Testis (tissue), 2 donors: Measurements from ENCODE around the gene GPC1.

Experiments
- POLR2A ChIP-seq: fragments of 450-650 bp; IDR thresholded peaks from one replicate; pipeline ENCODE4 v1.6.1; 2017; ENCODE audit warnings: antibody characterized with exemption, mild to moderate bottlenecking, moderate library complexity
- TF ChIP-seq, protein P1 (sequence below), 3 experiments: fragments of 450-650 bp in 2 of 3; fragments of 200-600 bp in 1 of 3; sonication (generic) in 1 of 3; IDR thresholded peaks; one replicate each; pipeline ENCODE4 v1.5.1; 2016 to 2019; ENCODE audit warnings: antibody characterized with exemption in 3 of 3, mild to moderate bottlenecking in 2 of 3, moderate library complexity in 1 of 3

DNA sequence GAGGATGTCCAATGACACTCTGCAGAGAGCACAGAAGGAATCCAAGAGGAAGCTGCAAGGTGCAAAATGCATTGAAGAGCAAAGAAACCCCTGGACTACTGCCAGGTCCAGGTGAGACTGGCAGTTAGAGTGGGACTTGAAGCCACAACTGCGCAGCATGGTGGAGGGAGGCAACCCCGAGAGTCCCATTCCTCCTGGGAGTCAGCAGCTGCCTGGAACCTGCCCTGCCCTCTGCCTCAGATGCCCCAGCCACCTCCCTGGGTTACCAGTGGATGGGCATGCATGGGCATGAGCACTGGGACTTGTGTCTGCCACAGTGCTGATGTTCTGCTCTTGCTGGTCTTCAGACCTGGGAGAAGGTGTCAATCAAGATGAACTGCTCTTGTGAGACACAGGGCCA, 79.2 kb downstream of the GPC1 start:
- TF ChIP-seq, protein P1, sequence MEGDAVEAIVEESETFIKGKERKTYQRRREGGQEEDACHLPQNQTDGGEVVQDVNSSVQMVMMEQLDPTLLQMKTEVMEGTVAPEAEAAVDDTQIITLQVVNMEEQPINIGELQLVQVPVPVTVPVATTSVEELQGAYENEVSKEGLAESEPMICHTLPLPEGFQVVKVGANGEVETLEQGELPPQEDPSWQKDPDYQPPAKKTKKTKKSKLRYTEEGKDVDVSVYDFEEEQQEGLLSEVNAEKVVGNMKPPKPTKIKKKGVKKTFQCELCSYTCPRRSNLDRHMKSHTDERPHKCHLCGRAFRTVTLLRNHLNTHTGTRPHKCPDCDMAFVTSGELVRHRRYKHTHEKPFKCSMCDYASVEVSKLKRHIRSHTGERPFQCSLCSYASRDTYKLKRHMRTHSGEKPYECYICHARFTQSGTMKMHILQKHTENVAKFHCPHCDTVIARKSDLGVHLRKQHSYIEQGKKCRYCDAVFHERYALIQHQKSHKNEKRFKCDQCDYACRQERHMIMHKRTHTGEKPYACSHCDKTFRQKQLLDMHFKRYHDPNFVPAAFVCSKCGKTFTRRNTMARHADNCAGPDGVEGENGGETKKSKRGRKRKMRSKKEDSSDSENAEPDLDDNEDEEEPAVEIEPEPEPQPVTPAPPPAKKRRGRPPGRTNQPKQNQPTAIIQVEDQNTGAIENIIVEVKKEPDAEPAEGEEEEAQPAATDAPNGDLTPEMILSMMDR (IDR thresholded peaks at IDR 0.05) = no peak
- TF ChIP-seq POLR2A = no peak
